ENCODE measurements around the gene PPP1R12B. TPM values are rescaled to one million over a fixed set of nuclear protein-coding genes. Genes with fewer than 3 reads are reported as not detected.
"Not testable (repeated sequence)": the region's sequence is repeated elsewhere in the genome, so short reads cannot be mapped to it uniquely, and the experiment has no call there.

PPP1R12B gene
- total RNA-seq, 1 experiment from 2014 or later = 13.1 TPM

DNA sequence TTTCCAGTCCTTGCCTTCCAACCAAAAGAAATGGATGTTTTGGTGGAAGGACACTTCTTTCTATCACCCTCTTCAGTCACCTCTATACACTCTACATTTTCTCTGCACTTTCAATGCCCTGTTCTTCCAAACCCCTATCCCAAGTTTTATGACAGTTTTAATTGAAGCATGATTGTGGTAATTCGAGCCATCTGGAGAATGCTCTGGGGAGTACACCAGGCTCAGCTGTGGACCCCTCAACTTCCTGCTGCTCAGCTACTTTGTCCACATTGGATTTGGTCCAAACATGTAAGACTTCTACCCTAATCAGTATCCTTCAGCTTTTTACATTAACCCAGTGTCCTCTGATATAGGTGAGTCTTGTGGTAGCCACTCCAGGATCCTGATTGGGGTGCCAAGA lies 232.1 kb downstream of the PPP1R12B start:
- TF ChIP-seq POLR2AphosphoS5 (IDR thresholded peaks at IDR 0.05; ENCODE audit: low read depth, low read length) (no peak), TCF7L2 (IDR thresholded peaks at IDR 0.05; ENCODE audit: low read depth, low read length) (no peak), SIN3A (IDR thresholded peaks at IDR 0.05; ENCODE audit: borderline replicate concordance, insufficient read depth, low read depth, low read length) (no peak)
- TF ChIP-seq, protein P1, sequence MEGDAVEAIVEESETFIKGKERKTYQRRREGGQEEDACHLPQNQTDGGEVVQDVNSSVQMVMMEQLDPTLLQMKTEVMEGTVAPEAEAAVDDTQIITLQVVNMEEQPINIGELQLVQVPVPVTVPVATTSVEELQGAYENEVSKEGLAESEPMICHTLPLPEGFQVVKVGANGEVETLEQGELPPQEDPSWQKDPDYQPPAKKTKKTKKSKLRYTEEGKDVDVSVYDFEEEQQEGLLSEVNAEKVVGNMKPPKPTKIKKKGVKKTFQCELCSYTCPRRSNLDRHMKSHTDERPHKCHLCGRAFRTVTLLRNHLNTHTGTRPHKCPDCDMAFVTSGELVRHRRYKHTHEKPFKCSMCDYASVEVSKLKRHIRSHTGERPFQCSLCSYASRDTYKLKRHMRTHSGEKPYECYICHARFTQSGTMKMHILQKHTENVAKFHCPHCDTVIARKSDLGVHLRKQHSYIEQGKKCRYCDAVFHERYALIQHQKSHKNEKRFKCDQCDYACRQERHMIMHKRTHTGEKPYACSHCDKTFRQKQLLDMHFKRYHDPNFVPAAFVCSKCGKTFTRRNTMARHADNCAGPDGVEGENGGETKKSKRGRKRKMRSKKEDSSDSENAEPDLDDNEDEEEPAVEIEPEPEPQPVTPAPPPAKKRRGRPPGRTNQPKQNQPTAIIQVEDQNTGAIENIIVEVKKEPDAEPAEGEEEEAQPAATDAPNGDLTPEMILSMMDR (IDR thresholded peaks at IDR 0.05) = no peak
- TF ChIP-seq, protein P2, sequence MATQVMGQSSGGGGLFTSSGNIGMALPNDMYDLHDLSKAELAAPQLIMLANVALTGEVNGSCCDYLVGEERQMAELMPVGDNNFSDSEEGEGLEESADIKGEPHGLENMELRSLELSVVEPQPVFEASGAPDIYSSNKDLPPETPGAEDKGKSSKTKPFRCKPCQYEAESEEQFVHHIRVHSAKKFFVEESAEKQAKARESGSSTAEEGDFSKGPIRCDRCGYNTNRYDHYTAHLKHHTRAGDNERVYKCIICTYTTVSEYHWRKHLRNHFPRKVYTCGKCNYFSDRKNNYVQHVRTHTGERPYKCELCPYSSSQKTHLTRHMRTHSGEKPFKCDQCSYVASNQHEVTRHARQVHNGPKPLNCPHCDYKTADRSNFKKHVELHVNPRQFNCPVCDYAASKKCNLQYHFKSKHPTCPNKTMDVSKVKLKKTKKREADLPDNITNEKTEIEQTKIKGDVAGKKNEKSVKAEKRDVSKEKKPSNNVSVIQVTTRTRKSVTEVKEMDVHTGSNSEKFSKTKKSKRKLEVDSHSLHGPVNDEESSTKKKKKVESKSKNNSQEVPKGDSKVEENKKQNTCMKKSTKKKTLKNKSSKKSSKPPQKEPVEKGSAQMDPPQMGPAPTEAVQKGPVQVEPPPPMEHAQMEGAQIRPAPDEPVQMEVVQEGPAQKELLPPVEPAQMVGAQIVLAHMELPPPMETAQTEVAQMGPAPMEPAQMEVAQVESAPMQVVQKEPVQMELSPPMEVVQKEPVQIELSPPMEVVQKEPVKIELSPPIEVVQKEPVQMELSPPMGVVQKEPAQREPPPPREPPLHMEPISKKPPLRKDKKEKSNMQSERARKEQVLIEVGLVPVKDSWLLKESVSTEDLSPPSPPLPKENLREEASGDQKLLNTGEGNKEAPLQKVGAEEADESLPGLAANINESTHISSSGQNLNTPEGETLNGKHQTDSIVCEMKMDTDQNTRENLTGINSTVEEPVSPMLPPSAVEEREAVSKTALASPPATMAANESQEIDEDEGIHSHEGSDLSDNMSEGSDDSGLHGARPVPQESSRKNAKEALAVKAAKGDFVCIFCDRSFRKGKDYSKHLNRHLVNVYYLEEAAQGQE (IDR thresholded peaks at IDR 0.05; ENCODE audit: insufficient read depth in 1 of 2, low read depth in 2 of 2, low read length in 1 of 2) = no peak
- ChIA-PET POLR2A (no interaction called here), CTCF (no interaction called here)
- Histone ChIP-seq H3K4me3 (ENCODE audit: low read depth in 2 of 2, low read length in 2 of 2) (no peak overlapping the region), H3K27me3 (ENCODE audit: control insufficient read depth, insufficient read depth, low read length) (no peaks in the 10 kb centered on the region), H3K4me1 (ENCODE audit: control insufficient read depth, insufficient read depth, low read length) (no peaks in the 10 kb centered on the region), H3K36me3 (ENCODE audit: control insufficient read depth, insufficient read depth, low read length) (no peaks in the 10 kb centered on the region), H3K9me3 (ENCODE audit: control insufficient read depth, insufficient read depth, low read depth, low read length) (no peaks in the 10 kb centered on the region), H3K27ac (ENCODE audit: low read length) (no peak overlapping the region)
- DNase-seq (ENCODE audit: low read depth, low spot score) (no peak), ATAC-seq (no peak)
- intact Hi-C loops (cut with micrococcal nuclease; ENCODE audit: unreplicated experiment) (no loop called here), in situ Hi-C loops (cut with HindIII; ENCODE audit: low pct_unique_long_range_greater_than_20kb, low sequenced_read_pairs) (no loop called here)
- BruUV-seq (replicated peaks) = no TSS peak

DNA sequence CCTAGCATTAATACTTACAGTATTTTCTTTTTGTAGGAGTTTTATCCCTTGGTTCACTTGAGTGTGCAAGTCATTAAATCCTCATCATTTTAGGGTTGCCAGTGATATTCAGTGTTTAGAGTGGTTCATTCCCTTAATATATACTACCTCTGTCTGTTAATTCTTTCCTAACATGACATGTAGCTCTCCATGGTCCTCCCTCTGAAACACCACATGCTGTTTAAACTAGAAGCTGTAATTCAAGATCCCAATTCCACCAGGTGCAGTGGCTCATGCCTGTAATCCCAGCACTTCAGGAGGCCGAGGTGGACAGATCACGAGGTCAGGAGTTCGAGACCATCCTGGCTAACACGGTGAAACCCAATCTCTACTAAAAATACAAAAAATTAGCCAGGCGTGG lies 233.9 kb downstream of the PPP1R12B start:
- in situ Hi-C loops (cut with HindIII; ENCODE audit: low pct_unique_long_range_greater_than_20kb, low sequenced_read_pairs) = not testable (repeated sequence)

More for the DNA sequence above, 233.9 kb downstream of the PPP1R12B start:
- ATAC-seq; POLR2A ChIA-PET; H3K4me1 ChIP-seq (ENCODE audit: control insufficient read depth, insufficient read depth, low read length); DNase-seq (ENCODE audit: low read depth, low spot score); H3K36me3 ChIP-seq (ENCODE audit: control insufficient read depth, insufficient read depth, low read length); BruUV-seq (replicated peaks); H3K4me3 ChIP-seq (ENCODE audit: low read depth in 2 of 2, low read length in 2 of 2); H3K9me3 ChIP-seq (ENCODE audit: control insufficient read depth, insufficient read depth, low read depth, low read length); CTCF ChIA-PET; H3K27me3 ChIP-seq (ENCODE audit: control insufficient read depth, insufficient read depth, low read length); intact Hi-C loops (cut with micrococcal nuclease; ENCODE audit: unreplicated experiment); H3K27ac ChIP-seq (ENCODE audit: low read length): not testable (repeated sequence)
- TF ChIP-seq, protein P2 (IDR thresholded peaks at IDR 0.05; ENCODE audit: insufficient read depth in 1 of 2, low read depth in 2 of 2, low read length in 1 of 2) = peak in 1 of 2 experiments; percentile 56; a peak in 2 of 4 replicates

Data from Panc1 (cell line).